ENCODE data around the gene MROH2A. TPM values are rescaled to one million over a fixed set of nuclear protein-coding genes. Genes with fewer than 3 reads are reported as not detected.

MROH2A gene
- total RNA-seq, 1 donor from 2014 or later = not detected

DNA sequence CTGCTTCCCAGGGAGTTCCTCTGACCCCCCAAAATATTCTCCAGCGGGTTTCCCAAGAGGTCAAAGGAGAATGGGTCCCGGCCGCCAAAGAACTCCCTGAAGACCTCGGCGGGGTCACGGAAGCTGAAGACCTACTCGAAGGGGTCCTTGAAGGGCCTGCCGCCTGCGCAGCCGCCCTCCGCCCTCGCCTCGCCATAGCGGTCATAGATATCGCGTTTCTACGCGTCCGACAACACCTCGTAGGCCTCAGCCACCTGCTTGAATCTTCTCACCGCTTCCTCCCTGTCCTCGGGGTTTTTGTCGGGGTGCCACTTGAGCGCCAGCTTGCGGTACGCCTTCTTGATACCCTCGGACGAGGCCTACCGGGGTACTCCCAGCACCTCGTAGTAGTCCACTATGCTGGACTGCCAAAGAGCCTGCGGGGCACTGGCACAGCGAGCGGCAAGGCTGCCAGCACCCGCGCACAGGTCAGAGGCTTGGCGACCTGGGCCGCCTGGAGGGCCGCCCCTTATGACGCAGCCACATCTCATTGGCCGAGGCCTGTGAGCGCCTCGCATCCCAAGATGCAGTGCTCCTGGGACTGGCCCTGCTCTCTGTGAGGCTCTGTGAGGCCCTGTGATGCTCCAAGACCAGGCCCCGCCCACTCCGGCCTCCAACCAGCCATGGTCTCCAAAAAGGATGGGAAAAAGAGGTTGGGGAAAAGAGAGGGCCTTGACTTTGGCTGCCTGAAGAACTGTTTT, 23.1 kb upstream of the MROH2A start:
- no peaks in the 10 kb centered on the region for H3K4me1 Mint-ChIP-seq (ENCODE audit: unreplicated experiment)
- DNase-seq (ENCODE audit: extremely low spot score, unreplicated experiment) = no peak
- no peaks in the 10 kb centered on the region for H3K27me3 Mint-ChIP-seq
- TF ChIP-seq, protein P1, sequence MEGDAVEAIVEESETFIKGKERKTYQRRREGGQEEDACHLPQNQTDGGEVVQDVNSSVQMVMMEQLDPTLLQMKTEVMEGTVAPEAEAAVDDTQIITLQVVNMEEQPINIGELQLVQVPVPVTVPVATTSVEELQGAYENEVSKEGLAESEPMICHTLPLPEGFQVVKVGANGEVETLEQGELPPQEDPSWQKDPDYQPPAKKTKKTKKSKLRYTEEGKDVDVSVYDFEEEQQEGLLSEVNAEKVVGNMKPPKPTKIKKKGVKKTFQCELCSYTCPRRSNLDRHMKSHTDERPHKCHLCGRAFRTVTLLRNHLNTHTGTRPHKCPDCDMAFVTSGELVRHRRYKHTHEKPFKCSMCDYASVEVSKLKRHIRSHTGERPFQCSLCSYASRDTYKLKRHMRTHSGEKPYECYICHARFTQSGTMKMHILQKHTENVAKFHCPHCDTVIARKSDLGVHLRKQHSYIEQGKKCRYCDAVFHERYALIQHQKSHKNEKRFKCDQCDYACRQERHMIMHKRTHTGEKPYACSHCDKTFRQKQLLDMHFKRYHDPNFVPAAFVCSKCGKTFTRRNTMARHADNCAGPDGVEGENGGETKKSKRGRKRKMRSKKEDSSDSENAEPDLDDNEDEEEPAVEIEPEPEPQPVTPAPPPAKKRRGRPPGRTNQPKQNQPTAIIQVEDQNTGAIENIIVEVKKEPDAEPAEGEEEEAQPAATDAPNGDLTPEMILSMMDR (conservative IDR thresholded peaks at IDR 0.05) = no peak
- peaks cover 10% of the 10 kb centered on the region for H3K9me3 Mint-ChIP-seq
- H3K27ac Mint-ChIP-seq = no peak overlapping the region
- no peak overlapping the region for H3K4me3 Mint-ChIP-seq
- no peaks in the 10 kb centered on the region for H3K36me3 Mint-ChIP-seq

DNA sequence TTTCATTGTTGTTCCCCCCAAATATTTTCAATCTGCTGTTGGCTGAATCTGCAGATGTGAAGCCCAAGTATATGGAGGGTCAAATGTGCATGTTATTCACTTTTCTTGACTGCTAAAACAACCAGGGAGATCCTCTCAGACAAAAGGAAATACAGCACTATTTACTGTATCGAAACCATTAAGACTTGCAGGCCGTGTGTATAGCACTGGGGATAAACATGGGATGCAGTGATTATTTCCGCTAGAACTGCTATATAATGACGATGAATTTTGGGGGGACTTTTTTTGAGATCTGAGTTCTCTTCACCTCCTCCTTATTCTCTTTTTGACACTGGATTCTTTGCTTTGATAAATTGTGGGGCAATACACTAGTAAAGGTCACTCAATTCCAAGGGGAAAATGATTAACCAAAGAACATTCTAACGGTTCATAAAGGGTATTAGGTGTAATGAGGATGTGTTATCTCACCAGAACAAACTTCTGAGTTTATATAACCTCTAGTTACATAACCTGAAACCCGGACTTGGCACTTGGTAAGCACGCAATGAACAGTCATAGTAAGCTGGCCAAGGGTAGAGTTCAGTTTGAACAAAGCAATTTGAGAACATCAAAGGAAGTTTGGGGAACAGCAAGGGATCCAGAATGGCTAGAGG, 21.6 kb upstream of the MROH2A start:
- DNase-seq (ENCODE audit: extremely low spot score, unreplicated experiment) = no peak
- peaks cover 2% of the 10 kb centered on the region for H3K27me3 Mint-ChIP-seq
- no peak overlapping the region for H3K4me3 Mint-ChIP-seq
- no peaks in the 10 kb centered on the region for H3K4me1 Mint-ChIP-seq (ENCODE audit: unreplicated experiment)
- H3K27ac Mint-ChIP-seq = no peak overlapping the region
- H3K9me3 Mint-ChIP-seq = peaks cover 10% of the 10 kb centered on the region
- H3K36me3 Mint-ChIP-seq = no peaks in the 10 kb centered on the region
- TF ChIP-seq, protein P1 (conservative IDR thresholded peaks at IDR 0.05) = no peak

DNA sequence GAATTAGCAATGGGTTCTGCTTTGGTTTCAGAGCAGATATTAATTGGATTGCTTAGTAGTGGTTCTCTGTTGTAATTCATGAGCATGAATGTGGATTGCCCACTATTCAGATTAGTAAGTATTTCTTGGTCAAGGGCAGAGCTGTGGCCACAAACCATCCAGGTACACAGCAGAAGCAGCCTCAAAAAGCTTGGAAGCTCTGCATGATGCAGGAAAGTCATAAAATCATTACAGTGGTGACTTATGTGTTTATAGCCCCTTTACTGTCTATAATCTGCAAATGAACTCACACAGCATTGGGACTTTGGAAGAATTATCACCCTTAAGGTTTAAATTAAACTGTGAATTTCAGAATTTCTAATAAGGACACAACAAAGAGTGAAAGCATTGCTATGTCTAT, 20.0 kb upstream of the MROH2A start:
- H3K4me1 Mint-ChIP-seq (ENCODE audit: unreplicated experiment) = no peaks in the 10 kb centered on the region
- TF ChIP-seq, protein P1 (conservative IDR thresholded peaks at IDR 0.05) = no peak
- H3K27ac Mint-ChIP-seq = no peak overlapping the region
- H3K36me3 Mint-ChIP-seq = no peaks in the 10 kb centered on the region
- DNase-seq (ENCODE audit: extremely low spot score, unreplicated experiment) = no peak
- H3K27me3 Mint-ChIP-seq = peaks cover 3% of the 10 kb centered on the region
- H3K9me3 Mint-ChIP-seq = peaks cover 10% of the 10 kb centered on the region
- H3K4me3 Mint-ChIP-seq = no peak overlapping the region

DNA sequence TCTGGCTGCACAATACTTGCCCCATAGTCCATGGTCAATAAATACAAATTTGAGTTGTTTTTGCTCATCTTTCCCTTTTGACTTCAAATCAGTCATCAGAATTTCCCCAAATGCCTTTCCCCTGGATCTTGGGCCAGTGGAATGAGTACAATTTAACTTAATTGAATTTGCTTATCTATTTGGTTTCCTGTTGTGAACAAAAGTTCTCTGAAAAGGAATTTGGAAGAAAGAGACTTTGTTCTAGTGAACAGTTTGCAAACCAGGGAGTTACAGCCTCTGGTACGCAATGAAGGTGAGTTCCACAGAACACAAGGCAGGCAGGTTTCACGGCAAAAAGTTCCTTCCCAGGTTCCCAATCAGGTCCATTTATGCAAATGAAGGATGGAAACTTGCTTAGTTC, 19.3 kb upstream of the MROH2A start:
- no peak overlapping the region for H3K4me3 Mint-ChIP-seq
- H3K27me3 Mint-ChIP-seq = peaks cover 10% of the 10 kb centered on the region
- no peaks in the 10 kb centered on the region for H3K4me1 Mint-ChIP-seq (ENCODE audit: unreplicated experiment)
- TF ChIP-seq, protein P1 (conservative IDR thresholded peaks at IDR 0.05) = no peak
- peaks cover 10% of the 10 kb centered on the region for H3K9me3 Mint-ChIP-seq
- H3K36me3 Mint-ChIP-seq = no peaks in the 10 kb centered on the region
- DNase-seq (ENCODE audit: extremely low spot score, unreplicated experiment) = no peak
- no peak overlapping the region for H3K27ac Mint-ChIP-seq

DNA sequence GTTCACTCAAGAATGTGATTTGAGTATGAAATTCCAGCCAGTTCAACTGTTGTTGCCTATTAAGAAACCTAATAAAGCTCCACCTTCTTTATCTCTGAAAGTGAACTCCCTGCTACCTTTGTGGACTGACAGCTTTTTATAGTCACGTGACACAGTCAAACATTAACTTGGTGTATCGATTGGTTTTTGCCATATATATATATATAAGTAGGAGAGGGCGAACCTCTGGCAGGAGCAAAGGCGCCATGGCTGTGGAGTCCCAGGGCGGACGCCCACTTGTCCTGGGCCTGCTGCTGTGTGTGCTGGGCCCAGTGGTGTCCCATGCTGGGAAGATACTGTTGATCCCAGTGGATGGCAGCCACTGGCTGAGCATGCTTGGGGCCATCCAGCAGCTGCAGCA, 18.1 kb upstream of the MROH2A start, which contains the start of gene UGT1A1:
UGT1A1 (plus strand) TSS at position 228 of the 400 bp plus-strand sequence; CDS start at position 246, 18 bp downstream.
- TF ChIP-seq, protein P1 (conservative IDR thresholded peaks at IDR 0.05) = no peak
- H3K4me1 Mint-ChIP-seq (ENCODE audit: unreplicated experiment) = no peaks in the 10 kb centered on the region
- H3K27ac Mint-ChIP-seq = no peak within 1 kb of the TSS
- peaks cover 10% of the 10 kb centered on the region for H3K9me3 Mint-ChIP-seq
- no peaks in the 10 kb centered on the region for H3K36me3 Mint-ChIP-seq
- DNase-seq (ENCODE audit: extremely low spot score, unreplicated experiment) = no peak
- peaks cover 16% of the 10 kb centered on the region for H3K27me3 Mint-ChIP-seq
- H3K4me3 Mint-ChIP-seq = no peak within 1 kb of the TSS
